Subcutaneous adipose tissue (tissue), 4 donors: ENCODE measurements around the gene TICRR. TPM values are rescaled to one million over a fixed set of nuclear protein-coding genes. Genes with fewer than 3 reads are reported as not detected.

Experiments used
- CTCF ChIP-seq: fragments of 450-650 bp; IDR thresholded peaks from one replicate; pipeline ENCODE4 v1.5.1; 2016; ENCODE audit warnings: low read depth, mild to moderate bottlenecking, control low read depth, antibody characterized with exemption, moderate library complexity
- total RNA-seq, 4 donors: library from RNA; depleted of rRNA; stranded (reverse); fragments of >200 nt; gene quantifications; one replicate each; pipeline ENCODE4 v1.1.0, GENCODE V29; 2016

TICRR gene
- total RNA-seq, 4 donors from 2014 or later = 0.22 to 0.51 (median 0.38) TPM; not detected in 1

- no peak for TF ChIP-seq CTCF
Observed at GRCh38 chr15:89666858-89667705, 91.8 kb downstream of the TICRR start.

GRCh38 chr15:89667706-89667960, 92.4 kb downstream of the TICRR start:
- TF ChIP-seq CTCF = no peak

- TF ChIP-seq CTCF = no peak
Observed at GRCh38 chr15:89668171-89668570, 92.9 kb downstream of the TICRR start.

- no peak for TF ChIP-seq CTCF
Observed at GRCh38 chr15:89669309-89669865, 94.1 kb downstream of the TICRR start.

GRCh38 chr15:89669941-89670340, 94.7 kb downstream of the TICRR start:
- no peak for TF ChIP-seq CTCF

GRCh38 chr15:89670971-89671560, 95.8 kb downstream of the TICRR start:
- TF ChIP-seq CTCF = no peak

- TF ChIP-seq CTCF = no peak
Observed at GRCh38 chr15:89671687-89672086, 96.4 kb downstream of the TICRR start.
